ENCODE measurements around the gene TBC1D22A. TPM values are rescaled to one million over a fixed set of nuclear protein-coding genes. Genes with fewer than 3 reads are reported as not detected.
A peak's percentile ranks its signal among the peaks of the same experiment; 100 is the strongest.

Gene TBC1D22A
- total RNA-seq, 2 experiments from 2014 or later, result 22.3 to 43.9 TPM

GRCh38 chr22:46766611-46767010 lies 4.2 kb downstream of the TBC1D22A start:
- POLR2A ChIA-PET, result no interaction called here

GRCh38 chr22:46767249-46767985 lies 5.0 kb downstream of the TBC1D22A start:
- Histone ChIP-seq H2AFZ (ENCODE audit: low read length) (no peak overlapping the region), H4K20me1 (ENCODE audit: insufficient read depth, low read length) (no peaks in the 10 kb centered on the region; the same call in 1 of the 2 replicates), H3K4me3 (ENCODE audit: low read depth, low read length, poor library complexity, severe bottlenecking) (no peak overlapping the region), H3K9me3 (ENCODE audit: low read length) (no peaks in the 10 kb centered on the region), H3K36me3 (ENCODE audit: insufficient read depth, low read length) (peaks cover 28% of the 10 kb centered on the region), H3K79me2 (ENCODE audit: insufficient read depth, low read depth, low read length) (peaks cover 81% of the 10 kb centered on the region), H3K9me2 (ENCODE audit: insufficient read depth, low read length) (no peaks in the 10 kb centered on the region), H3K27ac (ENCODE audit: low read depth, low read length, poor library complexity, severe bottlenecking) (peak overlapping the region; percentile 65), H3K4me1 (ENCODE audit: insufficient read depth, low read length, poor library complexity, severe bottlenecking) (peaks cover 69% of the 10 kb centered on the region), H3K4me2 (ENCODE audit: low read length) (peak overlapping the region; percentile 34)
- intact Hi-C loops (cut with micrococcal nuclease; ENCODE audit: unreplicated experiment), result loop anchor here (10.0 kb wide), 1 partner anchor 203 kb away; no protein-coding TSS in a partner anchor
- ChIA-PET CTCF (ENCODE audit: unreplicated experiment) (no interaction called here), POLR2A (interaction anchor here (0.8 kb wide), 1 partner anchor 35 kb away, joined by 3 read pairs; no protein-coding TSS in a partner anchor)
- no TSS peak for BruUV-seq (replicated peaks)
- DNase-seq (ENCODE audit: low spot score), result no peak
- TF ChIP-seq EZH2phosphoT487 (IDR thresholded peaks at IDR 0.05; ENCODE audit: borderline replicate concordance, low read depth, low read length), result no peak
- no peak for TF ChIP-seq CTCF (conservative IDR thresholded peaks at IDR 0.05; ENCODE audit: low read length)

More at GRCh38 chr22:46766611-46767010, 4.2 kb downstream of the TBC1D22A start:
- no peak for DNase-seq (ENCODE audit: low spot score)
- TF ChIP-seq CTCF (conservative IDR thresholded peaks at IDR 0.05; ENCODE audit: low read length), result no peak
- TF ChIP-seq EZH2phosphoT487 (IDR thresholded peaks at IDR 0.05; ENCODE audit: borderline replicate concordance, low read depth, low read length), result no peak
- no peaks in the 10 kb centered on the region; the same call in 1 of the 2 replicates for H4K20me1 ChIP-seq (ENCODE audit: insufficient read depth, low read length)
- CTCF ChIA-PET (ENCODE audit: unreplicated experiment), result no interaction called here
- H2AFZ ChIP-seq (ENCODE audit: low read length), result no peak overlapping the region
- peaks cover 69% of the 10 kb centered on the region for H3K4me1 ChIP-seq (ENCODE audit: insufficient read depth, low read length, poor library complexity, severe bottlenecking)
- H3K4me3 ChIP-seq (ENCODE audit: low read depth, low read length, poor library complexity, severe bottlenecking), result no peak overlapping the region
- H3K4me2 ChIP-seq (ENCODE audit: low read length), result peak overlapping the region; percentile 34; the same call in 1 of the 2 replicates
- no peaks in the 10 kb centered on the region for H3K9me2 ChIP-seq (ENCODE audit: insufficient read depth, low read length)
- intact Hi-C loops (cut with micrococcal nuclease; ENCODE audit: unreplicated experiment), result loop anchor here (10.0 kb wide), 1 partner anchor 202 kb away; no protein-coding TSS in a partner anchor
- H3K36me3 ChIP-seq (ENCODE audit: insufficient read depth, low read length), result peaks cover 25% of the 10 kb centered on the region
- BruUV-seq (replicated peaks), result no TSS peak
- H3K27ac ChIP-seq (ENCODE audit: low read depth, low read length, poor library complexity, severe bottlenecking), result no peak overlapping the region
- H3K79me2 ChIP-seq (ENCODE audit: insufficient read depth, low read depth, low read length), result peaks cover 85% of the 10 kb centered on the region
- H3K9me3 ChIP-seq (ENCODE audit: low read length), result no peaks in the 10 kb centered on the region

All from OCI-LY7 (cell line).